Immature natural killer cell (primary cell): ENCODE data around the gene MYRIP. TPM values are rescaled to one million over a fixed set of nuclear protein-coding genes. Genes with fewer than 3 reads are reported as not detected.
"Not testable (repeated sequence)": the region's sequence is repeated elsewhere in the genome, so short reads cannot be mapped to it uniquely, and the experiment has no call there.

ENCODE experiments used
- DNase-seq, 3 donors: peaks; one replicate each; pipeline ENCODE4 v3.0.0; 2022; ENCODE audit warnings: mixed read lengths in 1 of 3
- H3K27ac Mint-ChIP-seq, 6 donors: one replicate each; pipeline ENCODE4 v1.8.0; 2020; ENCODE audit warnings: mixed read lengths in 6 of 6, mild to moderate bottlenecking in 5 of 6, inconsistent platforms in 4 of 6, moderate library complexity in 3 of 6
- H3K27me3 Mint-ChIP-seq, 3 donors: one replicate each; pipeline ENCODE4 v1.8.0; 2020 to 2021; ENCODE audit warnings: low read depth in 3 of 3, mild to moderate bottlenecking in 3 of 3, mixed read lengths in 3 of 3, moderate library complexity in 3 of 3, inconsistent platforms in 1 of 3
- H3K36me3 Mint-ChIP-seq, 3 donors: one replicate each; pipeline ENCODE4 v1.8.0; 2020; ENCODE audit warnings: mixed read lengths in 3 of 3, inconsistent platforms in 2 of 3, mild to moderate bottlenecking in 2 of 3
- H3K4me1 Mint-ChIP-seq, 2 donors: one replicate each; pipeline ENCODE4 v1.8.0; 2020; ENCODE audit warnings: inconsistent platforms in 2 of 2, mild to moderate bottlenecking in 2 of 2, mixed read lengths in 2 of 2, moderate library complexity in 1 of 2
- H3K4me3 Mint-ChIP-seq, 5 donors: one replicate each; pipeline ENCODE4 v1.8.0; 2020; ENCODE audit warnings: mild to moderate bottlenecking in 5 of 5, mixed read lengths in 5 of 5, inconsistent platforms in 3 of 5, moderate library complexity in 3 of 5
- H3K9me3 Mint-ChIP-seq, 6 donors: one replicate each; pipeline ENCODE4 v1.8.0; 2020; ENCODE audit warnings: mild to moderate bottlenecking in 6 of 6, mixed read lengths in 6 of 6, inconsistent platforms in 4 of 6, moderate library complexity in 3 of 6
- polyA plus RNA-seq, 3 donors: library from polyadenylated mRNA; unstranded; fragments of 300-500 nt; fragmentation: Illumina TruSeq; gene quantifications; one replicate each; pipeline ENCODE4 v1.2.3, GENCODE V29; 2021

MYRIP gene
- polyA plus RNA-seq, 3 donors from 2014 or later: 0.06 TPM; not detected in 2

DNA sequence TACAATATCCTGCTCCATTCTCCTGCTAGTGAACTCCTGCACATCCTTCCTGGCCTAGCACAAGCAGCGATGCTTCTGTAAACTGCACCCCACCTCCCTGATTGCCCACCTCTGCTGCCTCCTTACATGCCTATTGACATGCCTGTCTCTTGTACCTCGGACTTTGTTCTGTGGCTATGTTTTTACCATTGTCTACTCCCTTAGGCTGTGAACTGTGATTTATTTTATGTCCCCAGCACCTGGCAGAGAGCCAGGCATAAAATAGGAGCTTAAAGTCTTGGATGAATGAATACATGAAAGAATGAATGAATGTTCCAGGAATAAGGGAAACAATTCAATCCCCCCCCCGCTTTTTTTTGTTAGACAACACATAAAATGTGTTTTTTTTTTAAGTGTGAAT lies 210.0 kb downstream of the MYRIP start:
- Mint-ChIP-seq H3K36me3 (peaks cover 0 to 4% (median 3%) of the 10 kb centered on the region in 3 donors), H3K4me3 (no peak overlapping the region), H3K27me3 (peaks cover 0 to 5% (median 3%) of the 10 kb centered on the region in 3 donors), H3K27ac (no peak overlapping the region), H3K9me3 (peaks cover 0 to 12% (median 3%) of the 10 kb centered on the region in 6 donors), H3K4me1 (no peaks in the 10 kb centered on the region)
- DNase-seq: no peak

- no peaks in the 10 kb centered on the region for H3K4me1 Mint-ChIP-seq
- DNase-seq: no peak
- peaks cover 2 to 3% (median 3%) of the 10 kb centered on the region in 3 donors for H3K27me3 Mint-ChIP-seq
- peaks cover 3 to 20% (median 7%) of the 10 kb centered on the region in 6 donors for H3K9me3 Mint-ChIP-seq
- H3K4me3 Mint-ChIP-seq: no peak overlapping the region
- no peak overlapping the region for H3K27ac Mint-ChIP-seq
- H3K36me3 Mint-ChIP-seq: peaks cover 0 to 4% (median 3%) of the 10 kb centered on the region in 3 donors
Observed at GRCh38 chr3:40020689-40021088, 211.3 kb downstream of the MYRIP start.

DNA sequence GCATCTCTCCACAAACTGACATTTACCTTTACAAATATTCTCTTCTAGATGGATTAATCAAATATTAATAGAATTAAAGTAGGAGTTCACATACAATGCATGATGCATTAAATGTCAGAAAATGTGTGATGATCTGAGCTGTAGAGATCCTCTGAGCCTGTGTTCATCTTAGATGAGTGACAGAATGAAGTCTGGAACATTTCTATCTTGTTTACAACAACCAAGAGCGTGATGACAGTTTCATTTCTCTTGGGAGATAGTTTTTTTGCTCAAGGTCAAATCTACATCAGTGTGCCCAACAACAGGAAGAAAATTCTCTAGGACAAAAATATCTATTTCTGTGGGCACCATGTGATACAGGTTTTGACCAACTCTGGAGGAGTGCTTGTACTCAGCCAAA lies 211.9 kb downstream of the MYRIP start:
- H3K36me3 Mint-ChIP-seq: peaks cover 0 to 9% (median 3%) of the 10 kb centered on the region in 3 donors

GRCh38 chr3:40022297-40022827 lies 213.0 kb downstream of the MYRIP start:
- H3K36me3 Mint-ChIP-seq: peaks cover 0 to 16% (median 3%) of the 10 kb centered on the region in 3 donors
- no peaks in the 10 kb centered on the region for H3K4me1 Mint-ChIP-seq
- peaks cover 9 to 36% (median 17%) of the 10 kb centered on the region in 6 donors for H3K9me3 Mint-ChIP-seq
- H3K4me3 Mint-ChIP-seq: no peak overlapping the region
- H3K27me3 Mint-ChIP-seq: peaks cover 2 to 3% (median 3%) of the 10 kb centered on the region in 3 donors
- DNase-seq: no peak
- no peak overlapping the region for H3K27ac Mint-ChIP-seq

More for the DNA sequence above, 211.9 kb downstream of the MYRIP start:
- H3K4me1 Mint-ChIP-seq: no peaks in the 10 kb centered on the region
- peaks cover 5 to 26% (median 11%) of the 10 kb centered on the region in 6 donors for H3K9me3 Mint-ChIP-seq
- no peak overlapping the region for H3K27ac Mint-ChIP-seq
- H3K27me3 Mint-ChIP-seq: peaks cover 2 to 3% (median 3%) of the 10 kb centered on the region in 3 donors
- no peak for DNase-seq
- H3K4me3 Mint-ChIP-seq: no peak overlapping the region

DNA sequence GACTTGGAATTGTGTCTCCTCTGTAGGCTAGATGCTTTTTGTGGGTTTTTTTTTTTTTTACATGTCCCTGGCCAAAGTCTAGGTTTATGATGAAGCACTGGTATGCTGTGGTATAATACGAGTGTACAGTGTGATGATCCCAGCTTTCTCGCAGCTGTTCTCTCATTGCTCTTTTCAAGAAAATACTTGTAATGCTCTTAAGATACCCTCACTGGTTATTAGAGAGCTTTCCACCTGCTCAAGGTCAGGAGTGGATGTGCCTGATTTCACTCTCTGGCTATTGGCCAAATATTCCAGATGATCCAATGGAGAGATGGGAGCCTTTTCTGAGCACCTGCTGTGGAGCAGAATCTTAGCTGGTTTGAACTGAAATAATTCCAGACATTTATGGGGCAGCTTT lies 215.1 kb downstream of the MYRIP start:
- Mint-ChIP-seq H3K36me3 (peaks cover 0 to 16% (median 3%) of the 10 kb centered on the region in 3 donors), H3K4me3 (no peak overlapping the region), H3K27ac (no peak overlapping the region), H3K4me1 (no peaks in the 10 kb centered on the region), H3K9me3 (peaks cover 9 to 38% (median 17%) of the 10 kb centered on the region in 6 donors), H3K27me3 (peaks cover 0 to 2% (median 0%) of the 10 kb centered on the region in 3 donors)
- DNase-seq: no peak

DNA sequence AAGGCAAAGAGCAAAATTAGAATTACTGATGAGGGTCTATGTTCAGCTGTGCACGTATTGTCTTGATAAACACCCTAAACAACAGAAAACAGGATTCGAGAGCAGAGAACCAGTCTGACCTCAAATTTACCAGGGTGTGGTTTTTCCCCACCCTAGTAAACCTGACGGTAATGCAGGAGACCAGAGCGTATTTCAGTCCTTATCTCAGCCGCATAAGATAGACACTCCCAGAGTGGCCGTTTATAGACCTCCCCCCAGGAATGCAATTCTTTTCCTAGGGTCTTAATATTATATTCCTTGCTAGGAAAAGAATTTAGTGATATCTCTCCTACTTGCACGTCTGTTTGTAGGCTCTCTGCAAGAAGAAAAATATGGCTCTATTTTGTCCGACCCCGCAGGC lies 216.5 kb downstream of the MYRIP start:
- not testable (repeated sequence) for H3K4me3 Mint-ChIP-seq, H3K27me3 Mint-ChIP-seq

DNA sequence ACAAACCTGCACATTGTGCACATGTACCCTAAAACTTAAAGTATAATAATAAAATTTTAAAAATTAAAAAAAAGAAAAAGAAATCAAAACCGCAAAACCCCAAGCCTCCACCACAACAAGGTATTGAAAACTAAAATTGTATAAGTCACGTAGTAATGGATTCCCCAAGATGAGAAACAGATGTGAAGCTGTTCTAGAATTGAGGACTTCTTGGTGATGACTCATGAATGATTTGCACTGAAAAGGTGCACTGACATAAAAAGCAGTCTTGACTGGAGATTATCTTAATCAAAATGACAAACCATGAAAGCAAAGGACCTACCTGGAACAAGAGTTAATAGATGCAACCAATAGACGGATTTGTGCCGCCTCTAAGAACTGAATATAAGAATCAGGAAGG lies 225.8 kb downstream of the MYRIP start:
- Mint-ChIP-seq H3K9me3 (peaks cover 0 to 4% (median 1%) of the 10 kb centered on the region in 6 donors), H3K27me3 (peaks cover 0 to 2% (median 0%) of the 10 kb centered on the region in 3 donors), H3K4me3 (no peak overlapping the region), H3K27ac (no peak overlapping the region), H3K4me1 (no peaks in the 10 kb centered on the region), H3K36me3 (no peaks in the 10 kb centered on the region)
- DNase-seq: no peak

More for the DNA sequence above, 216.5 kb downstream of the MYRIP start:
- Mint-ChIP-seq H3K9me3 (peaks cover 9 to 38% (median 17%) of the 10 kb centered on the region in 6 donors), H3K36me3 (peaks cover 0 to 16% (median 3%) of the 10 kb centered on the region in 3 donors)
- not testable (repeated sequence) for H3K4me1 Mint-ChIP-seq, DNase-seq, H3K27ac Mint-ChIP-seq

GRCh38 chr3:40037582-40037981 lies 228.2 kb downstream of the MYRIP start:
- no peaks in the 10 kb centered on the region for H3K36me3 Mint-ChIP-seq
- no peak for DNase-seq
- H3K27ac Mint-ChIP-seq: no peak overlapping the region
- peaks cover 0 to 2% (median 0%) of the 10 kb centered on the region in 3 donors for H3K27me3 Mint-ChIP-seq
- H3K4me1 Mint-ChIP-seq: no peaks in the 10 kb centered on the region
- H3K4me3 Mint-ChIP-seq: no peak overlapping the region
- peaks cover 0 to 4% (median 1%) of the 10 kb centered on the region in 6 donors for H3K9me3 Mint-ChIP-seq

DNA sequence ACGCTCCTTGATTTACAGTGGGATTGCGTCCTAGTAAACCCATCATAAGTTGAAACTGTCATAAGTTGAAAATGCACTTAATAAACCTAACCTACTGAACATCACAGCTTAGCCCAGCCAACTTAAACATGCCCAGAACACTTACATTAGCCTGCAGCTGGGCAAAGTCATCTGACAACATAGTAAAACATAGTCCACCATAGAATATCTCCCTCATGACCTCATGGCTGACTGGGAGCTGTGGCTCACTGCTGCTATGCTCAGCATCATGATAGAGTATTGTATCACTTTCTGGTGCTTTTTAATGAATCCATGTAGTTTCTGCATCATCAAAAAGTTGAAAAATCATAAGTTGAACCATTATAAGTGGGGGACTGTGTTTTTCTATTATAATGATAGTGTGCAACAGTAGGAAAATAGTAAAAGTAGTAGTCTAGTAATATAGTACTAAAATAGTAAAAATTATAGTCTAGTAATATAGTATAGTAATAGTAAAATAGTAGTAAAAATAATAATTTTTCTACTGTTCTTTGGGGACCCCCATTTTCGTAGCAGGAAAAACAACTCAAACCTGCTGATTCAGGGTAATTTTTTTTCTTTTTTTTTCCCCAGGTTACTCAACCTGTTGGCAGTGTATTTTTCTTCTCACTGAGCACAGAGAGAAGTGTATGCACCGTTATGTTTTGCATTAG lies 233.5 kb downstream of the MYRIP start:
- Mint-ChIP-seq H3K4me3 (no peak overlapping the region), H3K4me1 (no peaks in the 10 kb centered on the region), H3K27me3 (no peaks in the 10 kb centered on the region), H3K9me3 (peaks cover 0 to 4% (median 0%) of the 10 kb centered on the region in 6 donors), H3K36me3 (no peaks in the 10 kb centered on the region), H3K27ac (no peak overlapping the region)
- DNase-seq: no peak

- no peaks in the 10 kb centered on the region for H3K4me1 Mint-ChIP-seq
- H3K36me3 Mint-ChIP-seq: no peaks in the 10 kb centered on the region
- no peak overlapping the region for H3K4me3 Mint-ChIP-seq
- no peaks in the 10 kb centered on the region for H3K27me3 Mint-ChIP-seq
- H3K9me3 Mint-ChIP-seq: peaks cover 0 to 4% (median 0%) of the 10 kb centered on the region in 6 donors
- H3K27ac Mint-ChIP-seq: no peak overlapping the region
- no peak for DNase-seq
Observed at GRCh38 chr3:40043444-40043755, 234.0 kb downstream of the MYRIP start.

GRCh38 chr3:40044487-40044886 lies 235.1 kb downstream of the MYRIP start:
- H3K4me1 Mint-ChIP-seq: no peaks in the 10 kb centered on the region
- no peaks in the 10 kb centered on the region for H3K27me3 Mint-ChIP-seq
- H3K4me3 Mint-ChIP-seq: no peak overlapping the region
- no peak for DNase-seq
- no peaks in the 10 kb centered on the region for H3K9me3 Mint-ChIP-seq
- H3K36me3 Mint-ChIP-seq: no peaks in the 10 kb centered on the region
- no peak overlapping the region for H3K27ac Mint-ChIP-seq

DNA sequence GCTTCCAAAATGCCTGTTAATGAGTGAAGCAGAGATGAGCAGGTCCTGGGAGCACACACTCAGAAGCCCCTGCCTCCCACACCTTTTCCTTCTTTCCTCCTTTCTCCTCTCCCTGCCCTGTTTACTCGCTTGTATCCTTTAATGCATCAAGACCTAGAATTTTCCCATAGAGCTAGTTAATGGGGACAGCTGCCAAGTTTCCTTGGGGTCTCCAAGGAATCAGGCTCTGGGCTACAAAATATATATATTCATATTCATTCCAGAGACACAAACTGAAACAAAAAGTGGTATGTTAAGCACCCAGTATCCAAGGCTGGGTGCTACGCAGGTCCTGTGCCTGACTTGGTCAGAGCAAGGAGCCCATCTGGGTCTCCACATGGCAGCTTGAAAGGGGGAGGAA lies 235.6 kb downstream of the MYRIP start:
- Mint-ChIP-seq H3K4me3 (no peak overlapping the region), H3K27ac (no peak overlapping the region), H3K36me3 (no peaks in the 10 kb centered on the region), H3K27me3 (no peaks in the 10 kb centered on the region), H3K9me3 (no peaks in the 10 kb centered on the region), H3K4me1 (no peaks in the 10 kb centered on the region)
- no peak for DNase-seq

- Mint-ChIP-seq H3K27ac (no peak overlapping the region), H3K4me3 (no peak overlapping the region), H3K9me3 (no peaks in the 10 kb centered on the region), H3K36me3 (no peaks in the 10 kb centered on the region), H3K4me1 (no peaks in the 10 kb centered on the region), H3K27me3 (peaks cover 0 to 2% (median 0%) of the 10 kb centered on the region in 3 donors)
- DNase-seq: no peak
Observed at GRCh38 chr3:40046149-40046548, 236.7 kb downstream of the MYRIP start.

DNA sequence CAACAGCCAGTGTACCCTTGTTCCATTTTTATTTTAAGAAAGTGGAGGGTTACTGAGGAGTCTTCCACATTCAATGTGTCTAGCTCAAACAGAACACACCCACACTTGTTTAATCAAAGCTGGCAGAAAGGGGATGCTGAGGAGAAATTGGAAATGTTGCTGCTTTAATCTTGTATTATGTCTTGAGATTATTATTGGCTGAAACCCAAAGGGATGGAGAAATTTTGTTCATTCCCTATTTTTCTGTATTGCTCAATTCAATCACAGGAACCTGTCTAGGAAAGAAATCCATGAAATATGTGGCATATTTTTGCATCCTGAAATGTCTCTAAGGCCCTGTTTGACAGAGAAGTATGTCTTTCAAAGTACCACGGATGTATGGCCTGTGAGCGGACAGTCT lies 238.0 kb downstream of the MYRIP start:
- H3K27me3 Mint-ChIP-seq: peaks cover 0 to 2% (median 0%) of the 10 kb centered on the region in 3 donors
- no peaks in the 10 kb centered on the region for H3K36me3 Mint-ChIP-seq
- no peak for DNase-seq
- H3K9me3 Mint-ChIP-seq: no peaks in the 10 kb centered on the region
- H3K4me3 Mint-ChIP-seq: no peak overlapping the region
- no peak overlapping the region for H3K27ac Mint-ChIP-seq
- H3K4me1 Mint-ChIP-seq: no peaks in the 10 kb centered on the region
